Iris pigment epithelial cell (primary cell): Measurements from ENCODE around the gene UGGT1.
A peak's percentile ranks its signal among the peaks of the same experiment; 100 is the strongest.

ENCODE experiments used
- DNase-seq: peaks from one replicate; pipeline ENCODE4 v3.0.0-alpha.2; 2011; ENCODE audit warnings: low read depth

UGGT1 gene, protein sequence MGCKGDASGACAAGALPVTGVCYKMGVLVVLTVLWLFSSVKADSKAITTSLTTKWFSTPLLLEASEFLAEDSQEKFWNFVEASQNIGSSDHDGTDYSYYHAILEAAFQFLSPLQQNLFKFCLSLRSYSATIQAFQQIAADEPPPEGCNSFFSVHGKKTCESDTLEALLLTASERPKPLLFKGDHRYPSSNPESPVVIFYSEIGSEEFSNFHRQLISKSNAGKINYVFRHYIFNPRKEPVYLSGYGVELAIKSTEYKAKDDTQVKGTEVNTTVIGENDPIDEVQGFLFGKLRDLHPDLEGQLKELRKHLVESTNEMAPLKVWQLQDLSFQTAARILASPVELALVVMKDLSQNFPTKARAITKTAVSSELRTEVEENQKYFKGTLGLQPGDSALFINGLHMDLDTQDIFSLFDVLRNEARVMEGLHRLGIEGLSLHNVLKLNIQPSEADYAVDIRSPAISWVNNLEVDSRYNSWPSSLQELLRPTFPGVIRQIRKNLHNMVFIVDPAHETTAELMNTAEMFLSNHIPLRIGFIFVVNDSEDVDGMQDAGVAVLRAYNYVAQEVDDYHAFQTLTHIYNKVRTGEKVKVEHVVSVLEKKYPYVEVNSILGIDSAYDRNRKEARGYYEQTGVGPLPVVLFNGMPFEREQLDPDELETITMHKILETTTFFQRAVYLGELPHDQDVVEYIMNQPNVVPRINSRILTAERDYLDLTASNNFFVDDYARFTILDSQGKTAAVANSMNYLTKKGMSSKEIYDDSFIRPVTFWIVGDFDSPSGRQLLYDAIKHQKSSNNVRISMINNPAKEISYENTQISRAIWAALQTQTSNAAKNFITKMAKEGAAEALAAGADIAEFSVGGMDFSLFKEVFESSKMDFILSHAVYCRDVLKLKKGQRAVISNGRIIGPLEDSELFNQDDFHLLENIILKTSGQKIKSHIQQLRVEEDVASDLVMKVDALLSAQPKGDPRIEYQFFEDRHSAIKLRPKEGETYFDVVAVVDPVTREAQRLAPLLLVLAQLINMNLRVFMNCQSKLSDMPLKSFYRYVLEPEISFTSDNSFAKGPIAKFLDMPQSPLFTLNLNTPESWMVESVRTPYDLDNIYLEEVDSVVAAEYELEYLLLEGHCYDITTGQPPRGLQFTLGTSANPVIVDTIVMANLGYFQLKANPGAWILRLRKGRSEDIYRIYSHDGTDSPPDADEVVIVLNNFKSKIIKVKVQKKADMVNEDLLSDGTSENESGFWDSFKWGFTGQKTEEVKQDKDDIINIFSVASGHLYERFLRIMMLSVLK (N-terminal part only)

DNA sequence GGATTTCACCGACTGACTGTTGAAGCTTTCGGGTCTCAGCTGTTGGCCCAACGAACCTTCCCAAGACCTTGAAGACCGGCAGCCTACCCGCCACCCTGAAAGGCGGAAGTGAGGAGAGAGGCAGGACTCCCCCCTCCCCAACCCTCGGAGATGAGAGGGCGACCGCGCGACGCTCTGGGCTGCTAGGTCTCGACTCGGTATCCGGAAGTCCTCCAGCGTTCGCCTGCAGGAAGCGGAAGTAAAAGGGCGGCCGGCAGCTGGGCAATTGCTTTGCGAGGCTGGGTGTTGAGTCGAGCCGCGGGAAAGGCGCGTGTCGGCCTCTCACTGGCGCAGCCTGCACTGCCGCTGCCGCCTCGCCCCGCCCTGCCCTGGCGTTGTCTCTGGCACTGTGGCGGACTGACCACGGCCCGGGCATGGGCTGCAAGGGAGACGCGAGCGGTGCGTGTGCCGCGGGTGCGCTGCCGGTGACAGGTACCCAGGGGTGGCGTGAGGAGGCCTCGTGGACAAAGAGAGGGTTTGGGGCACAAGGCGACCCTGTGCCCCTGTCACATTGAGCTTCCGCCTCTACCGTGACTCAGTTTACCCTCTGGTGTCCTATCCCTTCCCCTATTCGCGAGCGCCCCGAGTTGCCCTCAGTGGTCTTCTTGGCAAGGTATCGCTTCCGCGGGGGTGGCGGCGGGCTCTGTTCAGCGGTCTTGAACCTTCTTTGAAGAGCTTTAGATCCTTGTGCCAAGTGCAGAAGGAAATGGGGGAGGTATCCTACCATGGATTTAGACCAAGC is at the start of gene UGGT1:
UGGT1 (plus strand) TSS at position 256 of the 781 bp plus-strand sequence; CDS start at position 414, 158 bp downstream.
- peak; percentile 98 for DNase-seq

DNA sequence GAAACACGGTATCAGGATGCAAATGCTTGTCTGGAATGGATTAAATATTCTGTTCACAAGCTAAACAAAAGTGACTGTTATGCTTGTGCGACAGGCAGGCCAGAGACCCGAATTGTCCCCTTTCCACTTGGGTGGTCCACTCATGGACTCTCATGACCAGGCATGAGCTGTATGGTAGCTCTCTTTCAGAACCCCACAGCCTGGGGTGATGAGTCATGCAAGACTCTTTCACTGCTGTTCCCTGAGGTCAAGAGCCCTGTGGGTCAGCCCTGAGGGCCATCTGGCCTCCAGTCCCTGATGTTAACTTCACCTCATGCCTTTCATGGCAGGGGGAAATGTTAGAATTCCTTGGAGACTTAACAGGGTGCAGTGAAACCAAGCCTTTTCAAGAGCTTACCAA is 49.4 kb upstream of the UGGT1 start:
- DNase-seq, result no peak

- no peak for DNase-seq
Measured at GRCh38 chr2:128043041-128043440, 48.0 kb upstream of the UGGT1 start.

GRCh38 chr2:128053331-128053730 is 37.7 kb upstream of the UGGT1 start:
- no peak for DNase-seq

DNA sequence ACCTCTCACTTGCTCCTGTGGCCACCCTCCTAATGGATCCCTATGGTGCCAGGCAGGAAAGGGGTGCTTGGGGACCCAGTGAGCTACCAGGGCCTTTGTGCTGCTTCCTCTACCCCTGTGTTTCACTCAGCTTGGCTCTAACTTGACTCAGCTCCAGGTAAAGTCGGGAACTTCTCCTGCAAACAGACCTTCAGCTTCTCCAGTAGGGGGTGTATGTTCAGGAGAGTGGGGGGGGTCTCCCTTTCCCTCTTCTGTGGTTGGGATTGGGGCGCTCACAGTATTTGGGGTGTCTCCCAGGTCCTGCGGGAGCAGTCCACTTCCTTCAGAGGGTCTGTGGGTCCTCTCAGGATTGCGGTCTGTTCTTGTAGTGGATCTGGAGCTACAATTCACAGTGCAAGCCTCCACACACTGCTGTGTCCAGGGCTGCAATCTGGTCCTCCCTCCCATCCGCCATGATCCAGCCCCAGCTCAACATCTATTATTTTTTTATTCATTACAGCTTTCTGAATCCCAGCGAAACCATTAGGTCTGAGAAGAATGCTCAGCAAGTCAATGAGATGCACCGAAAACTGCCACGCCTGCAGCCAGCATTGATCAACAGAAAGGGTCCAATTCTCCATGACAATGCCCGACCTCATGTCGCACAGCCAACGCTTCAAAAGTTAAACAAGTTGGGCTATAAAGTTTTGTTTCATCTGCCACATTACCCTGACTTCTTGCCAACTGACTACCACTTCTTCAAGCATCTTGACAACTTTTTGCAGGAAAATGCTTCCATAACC is 36.7 kb upstream of the UGGT1 start:
- no peak for DNase-seq

- DNase-seq, result no peak
Measured at GRCh38 chr2:128057334-128057733, 33.7 kb upstream of the UGGT1 start.

GRCh38 chr2:128058114-128058513 is 32.9 kb upstream of the UGGT1 start:
- no peak for DNase-seq

- DNase-seq, result no peak
Measured at GRCh38 chr2:128062571-128062970, 28.4 kb upstream of the UGGT1 start.

- DNase-seq, result no peak
Measured at GRCh38 chr2:128064353-128064752, 26.6 kb upstream of the UGGT1 start.

DNA sequence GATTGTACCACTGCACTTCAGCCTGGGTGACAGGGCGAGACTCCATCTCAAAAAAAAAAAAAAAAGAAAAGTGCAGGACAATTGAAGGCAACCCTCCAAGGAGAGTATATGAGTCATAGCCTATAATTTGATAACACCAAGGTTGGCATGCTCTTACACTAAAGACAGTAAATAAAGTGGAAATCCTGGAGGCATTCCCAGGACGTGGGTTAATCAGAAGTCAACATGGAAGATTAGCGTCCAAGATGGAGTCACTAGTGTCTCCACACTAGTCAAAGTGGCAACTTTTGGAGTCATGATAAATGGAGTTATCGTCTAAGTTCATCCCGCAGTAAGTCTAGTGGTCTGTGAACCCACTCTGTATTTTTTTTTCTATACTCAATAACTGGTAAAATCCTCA is 21.2 kb upstream of the UGGT1 start:
- peak; percentile 24 for DNase-seq

- DNase-seq, result no peak
Measured at GRCh38 chr2:128073278-128073677, 17.7 kb upstream of the UGGT1 start.

GRCh38 chr2:128076461-128077106 is 14.4 kb upstream of the UGGT1 start:
- no peak for DNase-seq

GRCh38 chr2:128084757-128085156 is 6.2 kb upstream of the UGGT1 start:
- no peak for DNase-seq

DNA sequence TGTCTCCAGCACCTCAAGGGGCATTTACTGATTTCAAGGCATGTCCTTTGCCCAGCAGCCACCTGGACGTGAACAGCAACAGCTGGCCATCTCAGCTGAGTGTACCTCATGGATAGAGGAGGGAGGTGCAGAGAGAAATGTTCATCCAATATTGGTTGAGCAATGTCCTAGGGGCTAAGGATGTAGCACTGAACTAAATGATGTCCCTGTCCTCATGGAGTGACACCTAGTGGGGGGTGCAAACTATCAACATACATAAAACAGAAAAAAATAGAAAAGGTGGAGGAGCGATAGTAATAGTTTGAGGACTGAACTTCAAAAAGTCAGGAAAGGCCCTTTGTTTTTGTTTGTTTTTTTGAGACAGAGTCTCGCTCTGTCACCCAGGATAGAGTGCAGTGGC is 4.8 kb upstream of the UGGT1 start:
- no peak for DNase-seq

DNA sequence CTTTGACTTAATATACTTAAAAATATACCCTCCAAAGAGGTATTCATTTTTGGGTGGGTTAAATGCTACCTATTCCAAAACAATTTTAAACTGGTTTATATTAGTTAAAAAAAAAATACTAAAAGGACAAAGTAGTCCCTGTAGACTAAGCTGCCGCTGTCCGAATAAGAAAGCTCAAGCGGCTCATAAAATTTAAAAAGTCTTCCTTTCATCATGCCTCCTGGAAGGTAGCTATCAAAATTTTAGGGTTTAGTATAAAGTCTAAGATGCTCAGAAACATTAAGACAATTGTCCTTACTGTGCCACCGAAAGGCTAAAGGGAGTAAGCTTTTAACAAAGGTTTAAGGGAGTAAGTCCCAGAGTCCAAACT is 440 bp upstream of the UGGT1 start:
- no peak for DNase-seq

- DNase-seq, result peak; percentile 43
Measured at GRCh38 chr2:128091726-128092080, 703 bp downstream of the UGGT1 start.

DNA sequence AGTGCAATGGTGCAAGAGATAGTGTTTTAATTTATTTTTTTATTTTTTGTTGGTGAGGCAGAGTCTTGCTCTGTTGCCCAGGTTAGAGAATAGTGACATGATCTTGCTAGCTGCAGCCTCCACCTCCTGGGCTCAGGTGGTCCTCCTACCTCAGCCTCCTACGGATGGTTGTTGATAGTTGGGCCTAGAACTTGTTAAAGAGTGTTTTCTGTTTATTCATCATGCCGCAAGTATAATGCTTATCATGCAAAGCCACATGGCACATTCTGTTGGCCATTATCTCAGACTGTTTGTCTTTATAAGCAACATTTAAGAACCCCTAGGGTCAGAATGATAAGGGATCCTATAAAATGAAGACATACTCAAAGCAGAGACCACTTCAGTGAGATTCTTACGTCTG is 1.7 kb downstream of the UGGT1 start:
- no peak for DNase-seq

- DNase-seq, result no peak
Measured at GRCh38 chr2:128093762-128094161, 2.8 kb downstream of the UGGT1 start.

DNA sequence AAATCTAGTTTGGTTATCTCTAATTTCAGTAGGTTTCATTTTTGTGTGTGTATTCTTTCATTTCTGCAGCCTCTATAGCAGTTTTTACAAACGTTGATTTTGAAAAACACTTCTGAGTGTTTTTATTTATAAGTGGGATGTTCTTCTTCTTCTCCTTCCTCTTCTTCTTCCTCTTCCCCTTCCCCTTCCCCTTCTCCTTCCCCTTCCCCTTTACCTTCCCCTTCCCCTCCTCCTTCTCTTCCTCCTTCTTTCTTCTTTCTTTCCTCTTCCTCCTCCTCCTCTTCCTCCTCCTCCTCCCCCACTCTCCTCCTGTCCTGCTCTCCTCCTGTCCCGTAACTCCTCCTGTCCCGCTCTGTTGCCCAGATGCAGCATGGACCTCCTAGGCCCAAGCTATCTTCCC is 4.2 kb downstream of the UGGT1 start:
- DNase-seq, result no peak

DNA sequence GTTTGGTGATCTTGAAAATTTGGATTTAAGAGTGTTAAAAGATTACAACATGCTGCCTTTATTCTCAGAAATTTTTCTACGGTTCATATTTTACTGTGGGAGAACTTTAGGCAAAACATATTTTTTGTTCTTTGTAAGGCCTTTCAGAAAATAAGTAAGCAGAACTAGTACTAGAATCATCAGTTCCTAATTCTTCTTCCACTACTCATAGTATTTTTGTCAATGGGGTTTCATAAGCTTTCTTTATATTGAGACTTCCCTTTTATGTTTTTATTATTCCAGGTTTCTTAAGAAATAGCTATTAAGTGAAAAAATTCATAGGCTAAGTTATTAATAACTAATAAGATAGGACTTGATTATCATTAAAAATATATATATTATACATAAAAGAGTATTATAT is 12.4 kb downstream of the UGGT1 start:
- DNase-seq, result no peak
